Measurements from ENCODE around the gene ACVRL1. TPM values are rescaled to one million over a fixed set of nuclear protein-coding genes. Genes with fewer than 3 reads are reported as not detected.

ACVRL1 gene
- total RNA-seq, 1 experiment from 2014 or later, result not detected

DNA sequence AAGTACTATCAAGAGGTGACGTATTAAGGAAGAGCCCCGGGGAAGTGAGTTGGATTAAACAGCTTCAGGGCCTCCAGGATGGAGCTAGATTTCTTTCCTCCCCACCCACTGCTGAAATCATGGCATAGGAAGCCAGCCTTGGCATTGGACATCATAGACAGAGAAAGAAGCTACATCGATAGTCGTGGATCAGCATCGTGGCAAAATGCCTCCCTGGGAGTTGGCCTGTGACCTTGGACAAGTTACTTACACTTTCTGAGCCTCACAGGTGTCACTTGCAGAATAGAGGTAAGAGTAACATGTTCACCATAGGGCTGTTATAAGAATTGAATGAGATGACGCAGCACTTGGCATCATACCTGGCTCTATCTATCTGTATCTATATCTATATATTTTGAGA, 13.5 kb upstream of the ACVRL1 start:
- intact Hi-C loops (cut with micrococcal nuclease; ENCODE audit: unreplicated experiment), result no loop called here
- ChIA-PET POLR2A (ENCODE audit: unreplicated experiment) (no interaction called here), CTCF (no interaction called here)
- no peak for DNase-seq
- H2AFZ ChIP-seq, result no peak overlapping the region
- no peaks in the 10 kb centered on the region for H3K79me2 ChIP-seq (ENCODE audit: low read depth)
- TF ChIP-seq, protein P1, sequence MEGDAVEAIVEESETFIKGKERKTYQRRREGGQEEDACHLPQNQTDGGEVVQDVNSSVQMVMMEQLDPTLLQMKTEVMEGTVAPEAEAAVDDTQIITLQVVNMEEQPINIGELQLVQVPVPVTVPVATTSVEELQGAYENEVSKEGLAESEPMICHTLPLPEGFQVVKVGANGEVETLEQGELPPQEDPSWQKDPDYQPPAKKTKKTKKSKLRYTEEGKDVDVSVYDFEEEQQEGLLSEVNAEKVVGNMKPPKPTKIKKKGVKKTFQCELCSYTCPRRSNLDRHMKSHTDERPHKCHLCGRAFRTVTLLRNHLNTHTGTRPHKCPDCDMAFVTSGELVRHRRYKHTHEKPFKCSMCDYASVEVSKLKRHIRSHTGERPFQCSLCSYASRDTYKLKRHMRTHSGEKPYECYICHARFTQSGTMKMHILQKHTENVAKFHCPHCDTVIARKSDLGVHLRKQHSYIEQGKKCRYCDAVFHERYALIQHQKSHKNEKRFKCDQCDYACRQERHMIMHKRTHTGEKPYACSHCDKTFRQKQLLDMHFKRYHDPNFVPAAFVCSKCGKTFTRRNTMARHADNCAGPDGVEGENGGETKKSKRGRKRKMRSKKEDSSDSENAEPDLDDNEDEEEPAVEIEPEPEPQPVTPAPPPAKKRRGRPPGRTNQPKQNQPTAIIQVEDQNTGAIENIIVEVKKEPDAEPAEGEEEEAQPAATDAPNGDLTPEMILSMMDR (conservative IDR thresholded peaks at IDR 0.05), result no peak
- TF ChIP-seq EZH2 (IDR thresholded peaks at IDR 0.05; ENCODE audit: low read depth), result no peak
- H3K36me3 ChIP-seq (ENCODE audit: low read depth), result no peaks in the 10 kb centered on the region
- no TSS peak for BruUV-seq (replicated peaks)
- no peak overlapping the region for H3K4me3 ChIP-seq
- H3K4me2 ChIP-seq, result no peak overlapping the region
- no peaks in the 10 kb centered on the region for H3K9me3 ChIP-seq (ENCODE audit: insufficient read depth, low read depth)
- H4K20me1 ChIP-seq (ENCODE audit: insufficient read depth), result no peaks in the 10 kb centered on the region
- H3K27me3 ChIP-seq (ENCODE audit: insufficient read depth, low read depth), result peaks cover 21% of the 10 kb centered on the region
- no peaks in the 10 kb centered on the region for H3K4me1 ChIP-seq (replicated peaks; ENCODE audit: insufficient read depth)
- H3K27ac ChIP-seq, result no peak overlapping the region
- H3F3A ChIP-seq (ENCODE audit: insufficient read depth, low read depth), result no peaks in the 10 kb centered on the region
- H3K9me2 ChIP-seq (ENCODE audit: insufficient read depth), result no peaks in the 10 kb centered on the region

- POLR2A ChIA-PET (ENCODE audit: unreplicated experiment), result no interaction called here
- intact Hi-C loops (cut with micrococcal nuclease; ENCODE audit: unreplicated experiment), result loop anchor here (1.0 kb wide), 1 partner anchor 85 kb away; no protein-coding TSS in a partner anchor
- CTCF ChIA-PET, result interaction anchor here (0.6 kb wide), 1 partner anchor 81 kb away, joined by 3 read pairs; no protein-coding TSS in a partner anchor
- DNase-seq, result no peak
- no peaks in the 10 kb centered on the region for H3K36me3 ChIP-seq (ENCODE audit: low read depth)
- TF ChIP-seq, protein P1 (conservative IDR thresholded peaks at IDR 0.05), result no peak
- TF ChIP-seq EZH2 (IDR thresholded peaks at IDR 0.05; ENCODE audit: low read depth), result no peak
- H3K79me2 ChIP-seq (ENCODE audit: low read depth), result no peaks in the 10 kb centered on the region
- peaks cover 36% of the 10 kb centered on the region for H3K27me3 ChIP-seq (ENCODE audit: insufficient read depth, low read depth)
- H3K9me3 ChIP-seq (ENCODE audit: insufficient read depth, low read depth), result no peaks in the 10 kb centered on the region
- H3K4me1 ChIP-seq (replicated peaks; ENCODE audit: insufficient read depth), result no peaks in the 10 kb centered on the region
- no peak overlapping the region for H3K4me3 ChIP-seq
- H3K9me2 ChIP-seq (ENCODE audit: insufficient read depth), result no peaks in the 10 kb centered on the region
- H2AFZ ChIP-seq, result no peak overlapping the region
- H3K27ac ChIP-seq, result no peak overlapping the region
- H3K4me2 ChIP-seq, result no peak overlapping the region
- no peaks in the 10 kb centered on the region for H3F3A ChIP-seq (ENCODE audit: insufficient read depth, low read depth)
- no TSS peak for BruUV-seq (replicated peaks)
- H4K20me1 ChIP-seq (ENCODE audit: insufficient read depth), result no peaks in the 10 kb centered on the region
These were observed 11.7 kb upstream of the ACVRL1 start for GRCh38 chr12:51895378-51896135.

- Histone ChIP-seq H3K4me1 (replicated peaks; ENCODE audit: insufficient read depth) (no peaks in the 10 kb centered on the region), H3K9me3 (ENCODE audit: insufficient read depth, low read depth) (no peaks in the 10 kb centered on the region), H3K9me2 (ENCODE audit: insufficient read depth) (no peaks in the 10 kb centered on the region), H3K79me2 (ENCODE audit: low read depth) (no peaks in the 10 kb centered on the region), H3K36me3 (ENCODE audit: low read depth) (no peaks in the 10 kb centered on the region), H3K4me3 (no peak overlapping the region), H3F3A (ENCODE audit: insufficient read depth, low read depth) (no peaks in the 10 kb centered on the region), H2AFZ (no peak overlapping the region), H3K4me2 (no peak overlapping the region), H3K27ac (no peak overlapping the region), H3K27me3 (ENCODE audit: insufficient read depth, low read depth) (peaks cover 36% of the 10 kb centered on the region), H4K20me1 (ENCODE audit: insufficient read depth) (no peaks in the 10 kb centered on the region)
- intact Hi-C loops (cut with micrococcal nuclease; ENCODE audit: unreplicated experiment), result no loop called here
- BruUV-seq (replicated peaks), result no TSS peak
- POLR2A ChIA-PET (ENCODE audit: unreplicated experiment), result no interaction called here
- DNase-seq, result no peak
- CTCF ChIA-PET, result no interaction called here
- TF ChIP-seq, protein P1 (conservative IDR thresholded peaks at IDR 0.05), result no peak
- TF ChIP-seq EZH2 (IDR thresholded peaks at IDR 0.05; ENCODE audit: low read depth), result no peak
These were observed 11.1 kb upstream of the ACVRL1 start for GRCh38 chr12:51896236-51896635.

Data from PC-9 (cell line).